HCT116 (cell line): ENCODE measurements around the gene S1PR3. TPM values are rescaled to one million over a fixed set of nuclear protein-coding genes. Genes with fewer than 3 reads are reported as not detected.

ENCODE experiments used
- ATAC-seq: fragments of 200-7000 bp; cut with Tn5 transposase; 2 replicates; pipeline ENCODE4 v1.9.1; 2020; ENCODE audit warnings: mild to moderate bottlenecking, moderate library complexity
- BruUV-seq: library from RNA; stranded (reverse); fragments of 400-500 nt; replicated peaks from 2 replicates; lab custom pipeline; 2021; lab: Mats Ljungman, UMichigan
- CTCF ChIA-PET: fragments of 300-600 bp; sonication (Branson Sonifier 250); formaldehyde crosslinking; loops from one replicate; lab custom pipeline; 2021; ENCODE audit warnings: antibody characterized with exemption; lab: Charles Lee
- POLR2A ChIA-PET: fragments of 300-600, 350-600 bp; sonication (Branson Sonifier 250); formaldehyde crosslinking; loops from one replicate; lab custom pipeline; 2021; ENCODE audit warnings: antibody characterized with exemption; lab: Charles Lee
- RAD21 ChIA-PET, 2 experiments: fragments of 300-600 bp; sonication (Branson Sonifier 250); formaldehyde crosslinking; loops; one replicate each; lab custom pipeline; 2023; ENCODE audit warnings: low total read pairs in 2 of 2; ENCODE audit not compliant: uncharacterized antibody in 2 of 2, unreplicated experiment in 2 of 2, low non-redundant PET in 1 of 2; lab: Charles Lee
- DNase-seq: peaks from one replicate; pipeline ENCODE4 v3.0.0-alpha.2; 2010; ENCODE audit warnings: low read depth, low spot score
- H2AFZ ChIP-seq: fragments of 200-600 bp; shearing (Covaris generic), sonication (generic); 2 replicates; pipeline ENCODE4 v1.6.1; 2017; ENCODE audit warnings: low read depth, mixed run types, mixed read lengths, antibody characterized with exemption, low read length; ENCODE audit not compliant: poor library complexity, severe bottlenecking
- H3K27ac ChIP-seq: 2 replicates; pipeline ENCODE4 v1.5.1; 2012; ENCODE audit warnings: low read depth, low read length
- H3K27me3 ChIP-seq: fragments of 200-600 bp; sonication (generic); 2 replicates; pipeline ENCODE4 v1.6.1; 2016; ENCODE audit warnings: mixed run types, low read length, mixed read lengths; ENCODE audit not compliant: insufficient read depth
- H3K36me3 ChIP-seq, 2 experiments: fragments of 200-500 bp in 1 of 2; fragments of 200-600 bp in 1 of 2; sonication (Bioruptor generic) in 1 of 2; sonication (generic) in 1 of 2; 2 replicates each; pipeline versions ENCODE4 v1.5.1 to v1.6.1; 2014 to 2016; ENCODE audit warnings: low read length in 2 of 2, inconsistent platforms in 1 of 2, mixed read lengths in 1 of 2, mixed run types in 1 of 2; ENCODE audit not compliant: insufficient read depth in 2 of 2, control insufficient read depth in 1 of 2
- H3K4me1 ChIP-seq, 2 experiments: fragments of 200-600 bp in 1 of 2; sonication (generic) in 1 of 2; 2 replicates each; pipeline versions ENCODE4 v1.5.1 to v1.6.1; 2012 to 2017; ENCODE audit warnings: low read length in 2 of 2, inconsistent platforms in 1 of 2, mild to moderate bottlenecking in 1 of 2, mixed read lengths in 1 of 2, mixed run types in 1 of 2, moderate library complexity in 1 of 2; ENCODE audit not compliant: insufficient read depth in 2 of 2, control insufficient read depth in 1 of 2
- H3K4me2 ChIP-seq: fragments of 200-600 bp; sonication (generic); 2 replicates; pipeline ENCODE4 v1.6.1; 2017; ENCODE audit warnings: mixed run types, low read length, mixed read lengths
- H3K4me3 ChIP-seq, 2 experiments: fragments of 200-600 bp in 1 of 2; sonication (generic) in 1 of 2; replicated peaks in 1 of 2; 2 replicates each; pipeline ENCODE4 v1.5.1; 2011 to 2016; ENCODE audit warnings: low read length in 2 of 2, control low read depth in 1 of 2, low read depth in 1 of 2, mild to moderate bottlenecking in 1 of 2, mixed read lengths in 1 of 2, mixed run types in 1 of 2
- H3K79me2 ChIP-seq: fragments of 200-600 bp; sonication (generic); 2 replicates; pipeline ENCODE4 v1.6.1; 2017; ENCODE audit warnings: mild to moderate bottlenecking, mixed run types, low read length, moderate library complexity, mixed read lengths; ENCODE audit not compliant: insufficient read depth
- H3K9ac ChIP-seq: fragments of 200-600 bp; sonication (generic); 2 replicates; pipeline ENCODE4 v1.6.1; 2016; ENCODE audit warnings: low read length, mixed read lengths
- H3K9me2 ChIP-seq: fragments of 200-600 bp; sonication (generic), shearing (Covaris generic); 2 replicates; pipeline ENCODE4 v1.6.1; 2017; ENCODE audit warnings: mixed run types, mild to moderate bottlenecking, moderate library complexity; ENCODE audit not compliant: insufficient read depth
- H3K9me3 ChIP-seq, 2 experiments: fragments of 200-500 bp in 1 of 2; fragments of 200-600 bp in 1 of 2; sonication (Bioruptor generic) in 1 of 2; sonication (generic) in 1 of 2; 2 replicates each; pipeline ENCODE4 v1.6.1; 2014 to 2017; ENCODE audit warnings: low read length in 2 of 2, mixed read lengths in 2 of 2, inconsistent platforms in 1 of 2, low read depth in 1 of 2, mild to moderate bottlenecking in 1 of 2, mixed run types in 1 of 2, moderate library complexity in 1 of 2; ENCODE audit not compliant: control insufficient read depth in 1 of 2, insufficient read depth in 1 of 2
- H4K20me1 ChIP-seq: fragments of 200-600 bp; sonication (generic), shearing (Covaris generic); 2 replicates; pipeline ENCODE4 v1.6.1; 2017; ENCODE audit warnings: mixed run types, mild to moderate bottlenecking, moderate library complexity; ENCODE audit not compliant: insufficient read depth
- ATF3 ChIP-seq: IDR thresholded peaks from 2 replicates; pipeline ENCODE4 v1.6.1; 2012
- CEBPB ChIP-seq: IDR thresholded peaks from 2 replicates; pipeline ENCODE4 v1.6.1; 2012; ENCODE audit warnings: low read depth
- EGR1 ChIP-seq: IDR thresholded peaks from 2 replicates; pipeline ENCODE4 v1.6.1; 2012; ENCODE audit warnings: low read depth
- ELF1 ChIP-seq: IDR thresholded peaks from 2 replicates; pipeline ENCODE4 v1.6.1; 2012; ENCODE audit warnings: low read depth, borderline replicate concordance
- EZH2 ChIP-seq: fragments of 200-600 bp; sonication (generic); IDR thresholded peaks from 2 replicates; pipeline ENCODE4 v1.6.1; 2017; ENCODE audit warnings: antibody characterized with exemption, mixed run types
- EZH2phosphoT487 ChIP-seq: fragments of 200-600 bp; IDR thresholded peaks from 2 replicates; pipeline ENCODE4 v1.6.1; 2018; ENCODE audit warnings: antibody characterized with exemption, borderline replicate concordance
- FOSL1 ChIP-seq: IDR thresholded peaks from 2 replicates; pipeline ENCODE4 v1.6.1; 2012; ENCODE audit warnings: low read depth
- MAX ChIP-seq: IDR thresholded peaks from 2 replicates; pipeline ENCODE4 v1.6.1; 2012
- POLR2A ChIP-seq: IDR thresholded peaks from 2 replicates; pipeline ENCODE4 v1.7.0; 2011; ENCODE audit warnings: borderline replicate concordance; ENCODE audit not compliant: insufficient read depth, insufficient read length; ENCODE audit errors: extremely low read depth
- RAD21 ChIP-seq: IDR thresholded peaks from 2 replicates; pipeline ENCODE4 v1.6.1; 2012; ENCODE audit warnings: low read depth, mild to moderate bottlenecking
- REST ChIP-seq: IDR thresholded peaks from 2 replicates; pipeline ENCODE4 v1.6.1; 2012; ENCODE audit warnings: low read depth
- SP1 ChIP-seq: IDR thresholded peaks from 2 replicates; pipeline ENCODE4 v1.6.1; 2012; ENCODE audit warnings: low read depth
- SRF ChIP-seq: IDR thresholded peaks from 2 replicates; pipeline ENCODE4 v1.6.1; 2012; ENCODE audit warnings: low read depth
- YY1 ChIP-seq: IDR thresholded peaks from 2 replicates; pipeline ENCODE4 v1.6.1; 2011; ENCODE audit warnings: low read length, low read depth, moderate library complexity, mild to moderate bottlenecking; ENCODE audit not compliant: insufficient replicate concordance; ENCODE audit errors: extremely low read depth
- ZFX ChIP-seq: fragments of 450-650 bp; IDR thresholded peaks from 2 replicates; pipeline ENCODE4 v1.6.1; 2017
- intact Hi-C: fragments of 100-400 bp; cut with micrococcal nuclease; formaldehyde crosslinking; loops from 2 replicates; pipeline ENCODE4 v1.10.0; 2022
- total RNA-seq: library from RNA; stranded (reverse); gene quantifications from one replicate; pipeline ENCODE4 v1.2.1, GENCODE V29; 2021; ENCODE audit not compliant: unreplicated experiment
- TF ChIP-seq, protein P1 (sequence below): IDR thresholded peaks from 2 replicates; pipeline ENCODE4 v1.6.1; 2011; ENCODE audit warnings: mild to moderate bottlenecking, low read length, moderate library complexity; ENCODE audit not compliant: insufficient replicate concordance; ENCODE audit errors: extremely low read depth
- TF ChIP-seq, protein P2 (sequence below), 3 experiments: fragments of 200-600 bp in 1 of 3; sonication (generic) in 1 of 3; IDR thresholded peaks in 2 of 3; conservative IDR thresholded peaks in 1 of 3; 2 replicates each; pipeline ENCODE4 v1.5.1; 2012 to 2017; ENCODE audit warnings: low read depth in 2 of 3, low read length in 2 of 3, antibody characterized with exemption in 1 of 3, borderline replicate concordance in 1 of 3, control low read depth in 1 of 3, mild to moderate bottlenecking in 1 of 3, mixed read lengths in 1 of 3, mixed run types in 1 of 3, moderate library complexity in 1 of 3; ENCODE audit not compliant: insufficient read depth in 1 of 3

The S1PR3 gene
- total RNA-seq, 1 experiment from 2014 or later: 0.07 TPM

DNA sequence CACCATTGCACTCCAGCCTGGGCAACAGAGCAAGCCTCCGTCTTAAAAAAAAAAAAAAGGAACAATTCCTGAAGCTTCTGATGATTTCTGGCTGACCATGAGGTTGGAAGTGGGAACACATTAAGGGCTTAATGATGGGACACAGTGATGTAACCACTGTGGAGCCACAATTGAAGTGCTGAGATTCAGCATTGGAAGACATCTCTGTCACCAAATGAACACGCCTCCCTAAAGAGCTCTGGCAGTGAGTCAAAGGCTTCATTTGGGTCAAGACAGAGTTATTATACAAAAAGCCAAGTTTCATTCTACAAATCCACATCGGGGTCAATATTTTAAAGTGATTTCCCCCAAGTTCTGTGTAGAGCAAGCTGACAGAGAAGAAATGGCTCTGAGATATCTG, 4.5 kb upstream of the S1PR3 start (continued):
- TF ChIP-seq, protein P1, sequence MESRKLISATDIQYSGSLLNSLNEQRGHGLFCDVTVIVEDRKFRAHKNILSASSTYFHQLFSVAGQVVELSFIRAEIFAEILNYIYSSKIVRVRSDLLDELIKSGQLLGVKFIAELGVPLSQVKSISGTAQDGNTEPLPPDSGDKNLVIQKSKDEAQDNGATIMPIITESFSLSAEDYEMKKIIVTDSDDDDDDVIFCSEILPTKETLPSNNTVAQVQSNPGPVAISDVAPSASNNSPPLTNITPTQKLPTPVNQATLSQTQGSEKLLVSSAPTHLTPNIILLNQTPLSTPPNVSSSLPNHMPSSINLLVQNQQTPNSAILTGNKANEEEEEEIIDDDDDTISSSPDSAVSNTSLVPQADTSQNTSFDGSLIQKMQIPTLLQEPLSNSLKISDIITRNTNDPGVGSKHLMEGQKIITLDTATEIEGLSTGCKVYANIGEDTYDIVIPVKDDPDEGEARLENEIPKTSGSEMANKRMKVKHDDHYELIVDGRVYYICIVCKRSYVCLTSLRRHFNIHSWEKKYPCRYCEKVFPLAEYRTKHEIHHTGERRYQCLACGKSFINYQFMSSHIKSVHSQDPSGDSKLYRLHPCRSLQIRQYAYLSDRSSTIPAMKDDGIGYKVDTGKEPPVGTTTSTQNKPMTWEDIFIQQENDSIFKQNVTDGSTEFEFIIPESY: no peak
- no peak for TF ChIP-seq EZH2
- no peak for TF ChIP-seq EZH2phosphoT487
- TF ChIP-seq YY1: no peak
- TF ChIP-seq ZFX: no peak
- no peak for TF ChIP-seq EGR1
- TF ChIP-seq FOSL1: no peak

- Histone ChIP-seq H3K9me3 (no peaks in the 10 kb centered on the region), H3K4me3 (no peak overlapping the region), H3K36me3 (no peaks in the 10 kb centered on the region), H3K27ac (no peak overlapping the region), H3K27me3 (no peaks in the 10 kb centered on the region), H3K4me2 (no peak overlapping the region), H3K9me2 (no peaks in the 10 kb centered on the region), H3K4me1 (no peaks in the 10 kb centered on the region)
- DNase-seq: no peak
- intact Hi-C loops: no loop called here
- ChIA-PET POLR2A (no interaction called here), CTCF (no interaction called here), RAD21 (no interaction called here)
- ATAC-seq: no peak
- TF ChIP-seq CEBPB (no peak), ELF1 (no peak), ZFX (no peak), SP1 (no peak), RAD21 (no peak), POLR2A (no peak), ATF3 (no peak), MAX (no peak), FOSL1 (no peak), REST (no peak), SRF (no peak)
- TF ChIP-seq, protein P2, sequence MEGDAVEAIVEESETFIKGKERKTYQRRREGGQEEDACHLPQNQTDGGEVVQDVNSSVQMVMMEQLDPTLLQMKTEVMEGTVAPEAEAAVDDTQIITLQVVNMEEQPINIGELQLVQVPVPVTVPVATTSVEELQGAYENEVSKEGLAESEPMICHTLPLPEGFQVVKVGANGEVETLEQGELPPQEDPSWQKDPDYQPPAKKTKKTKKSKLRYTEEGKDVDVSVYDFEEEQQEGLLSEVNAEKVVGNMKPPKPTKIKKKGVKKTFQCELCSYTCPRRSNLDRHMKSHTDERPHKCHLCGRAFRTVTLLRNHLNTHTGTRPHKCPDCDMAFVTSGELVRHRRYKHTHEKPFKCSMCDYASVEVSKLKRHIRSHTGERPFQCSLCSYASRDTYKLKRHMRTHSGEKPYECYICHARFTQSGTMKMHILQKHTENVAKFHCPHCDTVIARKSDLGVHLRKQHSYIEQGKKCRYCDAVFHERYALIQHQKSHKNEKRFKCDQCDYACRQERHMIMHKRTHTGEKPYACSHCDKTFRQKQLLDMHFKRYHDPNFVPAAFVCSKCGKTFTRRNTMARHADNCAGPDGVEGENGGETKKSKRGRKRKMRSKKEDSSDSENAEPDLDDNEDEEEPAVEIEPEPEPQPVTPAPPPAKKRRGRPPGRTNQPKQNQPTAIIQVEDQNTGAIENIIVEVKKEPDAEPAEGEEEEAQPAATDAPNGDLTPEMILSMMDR (IDR thresholded peaks at IDR 0.05 in 2 of 3, conservative IDR thresholded peaks at IDR 0.05 in 1 of 3; ENCODE audit: borderline replicate concordance in 1 of 3, insufficient read depth in 1 of 3, low read depth in 2 of 3, low read length in 2 of 3): no peak
- TF ChIP-seq, all 23 proteins: peak for 0
- no peaks in the 10 kb centered on the region for H3K79me2 ChIP-seq
- H3K9ac ChIP-seq: no peak overlapping the region
- no TSS peak for BruUV-seq
- H2AFZ ChIP-seq: no peak overlapping the region
- H4K20me1 ChIP-seq: no peaks in the 10 kb centered on the region
These were observed 3.6 kb upstream of the S1PR3 start for GRCh38 chr9:88987661-88988060.
